Panc1 (cell line): Measurements from ENCODE around the gene MYH7. TPM values are rescaled to one million over a fixed set of nuclear protein-coding genes. Genes with fewer than 3 reads are reported as not detected.

Experiments
- ATAC-seq: fragments of 200-7000 bp; cut with Tn5 transposase; 2 replicates; pipeline ENCODE4 v1.9.1; 2020; ENCODE audit warnings: mild to moderate bottlenecking, moderate library complexity
- BruUV-seq: library from RNA; stranded (reverse); fragments of 400-500 nt; replicated peaks from 2 replicates; lab custom pipeline; 2021; lab: Mats Ljungman, UMichigan
- CTCF ChIA-PET: fragments of 300-600 bp; sonication (Branson Sonifier 250); formaldehyde crosslinking; loops from one replicate; lab custom pipeline; 2022; ENCODE audit warnings: antibody characterized with exemption; lab: Charles Lee
- POLR2A ChIA-PET: fragments of 300-600 bp; sonication (Branson Sonifier 250); formaldehyde crosslinking; loops from one replicate; lab custom pipeline; 2022; ENCODE audit warnings: antibody characterized with exemption; lab: Charles Lee
- DNase-seq: peaks from one replicate; pipeline ENCODE4 v3.0.0-alpha.2; 2010; ENCODE audit warnings: low read depth, low spot score
- H3K27ac ChIP-seq: 2 replicates; pipeline ENCODE4 v1.5.1; 2011; ENCODE audit warnings: mild to moderate bottlenecking, low read length, inconsistent platforms
- H3K27me3 ChIP-seq: fragments of 200-500 bp; sonication (Bioruptor generic); 2 replicates; pipeline ENCODE4 v1.6.0; 2014; ENCODE audit warnings: low read length, inconsistent platforms; ENCODE audit not compliant: control insufficient read depth, insufficient read depth
- H3K36me3 ChIP-seq: fragments of 200-500 bp; sonication (Bioruptor generic); 2 replicates; pipeline ENCODE4 v1.5.1; 2014; ENCODE audit warnings: inconsistent platforms, mild to moderate bottlenecking, low read length, moderate library complexity; ENCODE audit not compliant: control insufficient read depth, insufficient read depth
- H3K4me1 ChIP-seq: 2 replicates; pipeline ENCODE4 v1.5.1; 2011; ENCODE audit warnings: inconsistent platforms, mild to moderate bottlenecking, low read length, moderate library complexity; ENCODE audit not compliant: control insufficient read depth, insufficient read depth
- H3K4me3 ChIP-seq, 2 experiments: 2 replicates each; pipeline ENCODE4 v1.5.1; 2011 to 2012; ENCODE audit warnings: low read depth in 2 of 2, low read length in 2 of 2, mild to moderate bottlenecking in 2 of 2, inconsistent platforms in 1 of 2, moderate library complexity in 1 of 2
- H3K9me3 ChIP-seq: fragments of 200-500 bp; sonication (Bioruptor generic); 2 replicates; pipeline ENCODE4 v1.5.1; 2014; ENCODE audit warnings: low read depth, mild to moderate bottlenecking, inconsistent platforms, low read length, moderate library complexity; ENCODE audit not compliant: control insufficient read depth, insufficient read depth
- CTCF ChIP-seq: fragments of 450-650 bp; IDR thresholded peaks from 2 replicates; pipeline ENCODE4 v1.5.1; 2017; ENCODE audit warnings: mild to moderate bottlenecking
- POLR2AphosphoS5 ChIP-seq: IDR thresholded peaks from 2 replicates; pipeline ENCODE4 v1.6.1; 2012; ENCODE audit warnings: mild to moderate bottlenecking, low read depth, low read length, moderate library complexity
- SIN3A ChIP-seq: IDR thresholded peaks from 2 replicates; pipeline ENCODE4 v1.6.1; 2012; ENCODE audit warnings: low read depth, mild to moderate bottlenecking, low read length, moderate library complexity, borderline replicate concordance; ENCODE audit not compliant: insufficient read depth
- TCF7L2 ChIP-seq: IDR thresholded peaks from 2 replicates; pipeline ENCODE4 v1.6.1; 2011; ENCODE audit warnings: mild to moderate bottlenecking, low read depth, low read length, inconsistent platforms
- in situ Hi-C: cut with HindIII; loops from 2 replicates; pipeline ENCODE4 v1.10.0; 2016; ENCODE audit warnings: low sequenced_read_pairs, low pct_unique_long_range_greater_than_20kb
- intact Hi-C: fragments of 100-400 bp; cut with micrococcal nuclease; formaldehyde crosslinking; loops from one replicate; pipeline ENCODE4 v1.10.0; 2022; ENCODE audit not compliant: unreplicated experiment
- total RNA-seq: library from RNA; stranded (reverse); gene quantifications from one replicate; pipeline ENCODE4 v1.2.1, GENCODE V29; 2021; ENCODE audit not compliant: unreplicated experiment
- TF ChIP-seq, protein P1 (sequence below), 2 experiments: IDR thresholded peaks; 2 replicates each; pipeline ENCODE4 v1.6.1; 2011 to 2012; ENCODE audit warnings: low read depth in 2 of 2, control low read depth in 1 of 2, low read length in 1 of 2, mild to moderate bottlenecking in 1 of 2, moderate library complexity in 1 of 2; ENCODE audit not compliant: insufficient read depth in 1 of 2

The MYH7 gene
- total RNA-seq, 1 experiment from 2014 or later, result not detected

DNA sequence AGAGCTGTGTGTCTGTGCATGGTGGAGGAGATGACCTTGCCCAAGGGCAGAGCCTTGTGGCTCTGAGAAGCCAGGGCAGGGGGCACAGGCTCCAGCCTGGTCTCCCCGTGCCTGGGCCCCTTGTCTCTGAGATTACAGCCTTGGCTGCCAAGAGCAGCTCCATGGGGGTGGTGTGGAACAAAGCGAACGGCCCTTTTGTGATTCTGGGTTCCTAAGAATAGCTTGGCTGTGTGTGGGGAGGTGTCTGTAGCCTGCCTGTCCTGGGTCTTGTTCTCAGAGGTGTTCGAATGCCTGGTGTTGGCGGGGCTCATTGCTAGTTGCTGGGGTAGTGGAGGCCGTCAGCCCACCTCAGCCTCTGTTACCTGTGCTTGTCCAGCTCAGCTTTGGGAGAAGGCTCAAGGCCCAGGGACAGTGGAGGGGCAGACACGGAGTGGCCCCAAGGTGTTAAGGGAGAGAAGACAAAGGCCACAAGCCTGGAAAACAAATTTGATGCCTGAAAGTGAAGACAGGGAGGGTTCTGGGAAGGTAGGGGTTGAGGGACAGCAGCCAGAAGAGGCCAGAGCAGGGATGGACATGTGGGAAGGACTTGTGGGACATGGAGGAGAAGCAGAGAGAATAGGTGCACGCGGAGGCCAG is 7.4 kb upstream of the MYH7 start:
- ChIA-PET POLR2A (no interaction called here), CTCF (no interaction called here)
- H3K4me3 ChIP-seq, result no peak overlapping the region
- DNase-seq (no peak), ATAC-seq (no peak)
- no peaks in the 10 kb centered on the region for H3K4me1 ChIP-seq
- no peaks in the 10 kb centered on the region for H3K27me3 ChIP-seq
- no peak overlapping the region for H3K27ac ChIP-seq
- TF ChIP-seq CTCF (no peak), TCF7L2 (no peak), POLR2AphosphoS5 (no peak), SIN3A (no peak)
- TF ChIP-seq, protein P1, sequence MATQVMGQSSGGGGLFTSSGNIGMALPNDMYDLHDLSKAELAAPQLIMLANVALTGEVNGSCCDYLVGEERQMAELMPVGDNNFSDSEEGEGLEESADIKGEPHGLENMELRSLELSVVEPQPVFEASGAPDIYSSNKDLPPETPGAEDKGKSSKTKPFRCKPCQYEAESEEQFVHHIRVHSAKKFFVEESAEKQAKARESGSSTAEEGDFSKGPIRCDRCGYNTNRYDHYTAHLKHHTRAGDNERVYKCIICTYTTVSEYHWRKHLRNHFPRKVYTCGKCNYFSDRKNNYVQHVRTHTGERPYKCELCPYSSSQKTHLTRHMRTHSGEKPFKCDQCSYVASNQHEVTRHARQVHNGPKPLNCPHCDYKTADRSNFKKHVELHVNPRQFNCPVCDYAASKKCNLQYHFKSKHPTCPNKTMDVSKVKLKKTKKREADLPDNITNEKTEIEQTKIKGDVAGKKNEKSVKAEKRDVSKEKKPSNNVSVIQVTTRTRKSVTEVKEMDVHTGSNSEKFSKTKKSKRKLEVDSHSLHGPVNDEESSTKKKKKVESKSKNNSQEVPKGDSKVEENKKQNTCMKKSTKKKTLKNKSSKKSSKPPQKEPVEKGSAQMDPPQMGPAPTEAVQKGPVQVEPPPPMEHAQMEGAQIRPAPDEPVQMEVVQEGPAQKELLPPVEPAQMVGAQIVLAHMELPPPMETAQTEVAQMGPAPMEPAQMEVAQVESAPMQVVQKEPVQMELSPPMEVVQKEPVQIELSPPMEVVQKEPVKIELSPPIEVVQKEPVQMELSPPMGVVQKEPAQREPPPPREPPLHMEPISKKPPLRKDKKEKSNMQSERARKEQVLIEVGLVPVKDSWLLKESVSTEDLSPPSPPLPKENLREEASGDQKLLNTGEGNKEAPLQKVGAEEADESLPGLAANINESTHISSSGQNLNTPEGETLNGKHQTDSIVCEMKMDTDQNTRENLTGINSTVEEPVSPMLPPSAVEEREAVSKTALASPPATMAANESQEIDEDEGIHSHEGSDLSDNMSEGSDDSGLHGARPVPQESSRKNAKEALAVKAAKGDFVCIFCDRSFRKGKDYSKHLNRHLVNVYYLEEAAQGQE (IDR thresholded peaks at IDR 0.05; ENCODE audit: insufficient read depth in 1 of 2, low read depth in 2 of 2, low read length in 1 of 2), result no peak
- intact Hi-C loops (loop anchor here (10.0 kb wide), 1 partner anchor 118 kb away; the partner anchor contains the start of gene PABPN1), in situ Hi-C loops (no loop called here)
- no TSS peak for BruUV-seq
- H3K36me3 ChIP-seq, result no peaks in the 10 kb centered on the region
- H3K9me3 ChIP-seq, result no peaks in the 10 kb centered on the region

GRCh38 chr14:23441076-23441475 is 5.6 kb upstream of the MYH7 start:
- TF ChIP-seq POLR2AphosphoS5, result no peak
- TF ChIP-seq TCF7L2, result no peak
- TF ChIP-seq, protein P1 (IDR thresholded peaks at IDR 0.05; ENCODE audit: insufficient read depth in 1 of 2, low read depth in 2 of 2, low read length in 1 of 2), result no peak
- TF ChIP-seq SIN3A, result no peak
- no peak for TF ChIP-seq CTCF
- in situ Hi-C loops, result no loop called here
- ChIA-PET CTCF (no interaction called here), POLR2A (no interaction called here)
- no peak overlapping the region for H3K27ac ChIP-seq
- no peaks in the 10 kb centered on the region for H3K27me3 ChIP-seq
- H3K9me3 ChIP-seq, result no peaks in the 10 kb centered on the region
- intact Hi-C loops, result loop anchor here (10.0 kb wide), 1 partner anchor 116 kb away; the partner anchor contains the start of gene PABPN1
- no peaks in the 10 kb centered on the region for H3K4me1 ChIP-seq
- no TSS peak for BruUV-seq
- no peaks in the 10 kb centered on the region for H3K36me3 ChIP-seq
- no peak for DNase-seq
- ATAC-seq, result no peak
- no peak overlapping the region for H3K4me3 ChIP-seq
